Left ventricle myocardium inferior (tissue), 1 donor: Measurements from ENCODE around the gene GAS7. TPM values are rescaled to one million over a fixed set of nuclear protein-coding genes. Genes with fewer than 3 reads are reported as not detected.
A peak's percentile ranks its signal among the peaks of the same experiment; 100 is the strongest.

Experiments used
- DNase-seq: peaks from one replicate; pipeline ENCODE4 v3.0.0-alpha.2; 2020
- H3K27ac ChIP-seq: fragments of 200-600 bp; replicated peaks from 2 replicates; pipeline ENCODE4 v1.8.0; 2021
- H3K27me3 ChIP-seq: fragments of 200-600 bp; 2 replicates; pipeline ENCODE4 v1.8.0; 2021; ENCODE audit warnings: low read depth
- H3K36me3 ChIP-seq: fragments of 200-600 bp; 2 replicates; pipeline ENCODE4 v1.8.0; 2021
- H3K4me1 ChIP-seq: fragments of 200-600 bp; 2 replicates; pipeline ENCODE4 v1.8.0; 2021
- H3K4me3 ChIP-seq: fragments of 200-600 bp; 2 replicates; pipeline ENCODE4 v1.8.0; 2021; ENCODE audit warnings: mild to moderate bottlenecking, moderate library complexity
- H3K9me3 ChIP-seq: fragments of 200-600 bp; replicated peaks from 2 replicates; pipeline ENCODE4 v1.8.0; 2021
- intact Hi-C: fragments of 100-400 bp; cut with micrococcal nuclease; formaldehyde crosslinking; loops from one replicate; pipeline ENCODE4 v1.11.0; 2022
- total RNA-seq: library from RNA; stranded (reverse); fragmentation: NEBNext Ultra II Directional; extraction: Animal tissue kit (Norgen Biotek cat#: 25700); gene quantifications from one replicate; pipeline ENCODE4 v1.2.1, GENCODE V29; 2021
- TF ChIP-seq, protein P1 (sequence below): fragments of 200-600 bp; IDR thresholded peaks from 2 replicates; pipeline ENCODE4 v1.8.0; 2021; ENCODE audit warnings: antibody characterized with exemption, mild to moderate bottlenecking, borderline replicate concordance
- donor health status: DM: no; HTN: yes; CAD: no; lungs with severe emphysema.

GAS7 gene
- total RNA-seq, 1 donor from 2014 or later, result 87.6 TPM

DNA sequence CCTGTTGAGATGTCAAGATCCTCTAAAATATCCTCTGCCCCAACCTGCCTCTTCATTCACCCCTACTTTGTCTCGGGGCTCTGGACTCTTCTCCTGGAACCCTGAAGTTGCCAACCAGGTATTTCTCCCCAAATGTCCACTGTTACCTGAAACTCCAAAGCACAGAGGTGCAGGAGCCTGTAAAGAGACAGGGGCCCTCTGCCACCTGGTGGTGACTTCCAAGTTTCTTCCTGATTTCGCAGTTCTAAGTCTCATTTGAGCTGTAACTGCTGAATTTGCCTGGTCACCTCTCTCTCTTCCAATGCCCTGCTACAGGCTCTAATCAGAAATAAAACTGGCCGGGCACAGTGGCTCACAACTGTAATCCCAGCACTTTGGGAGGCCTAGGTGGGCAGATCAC, 216.2 kb downstream of the GAS7 start:
- no peaks in the 10 kb centered on the region for H3K27me3 ChIP-seq
- peaks cover 15% of the 10 kb centered on the region for H3K36me3 ChIP-seq
- peaks cover 20% of the 10 kb centered on the region for H3K4me1 ChIP-seq
- TF ChIP-seq, protein P1, sequence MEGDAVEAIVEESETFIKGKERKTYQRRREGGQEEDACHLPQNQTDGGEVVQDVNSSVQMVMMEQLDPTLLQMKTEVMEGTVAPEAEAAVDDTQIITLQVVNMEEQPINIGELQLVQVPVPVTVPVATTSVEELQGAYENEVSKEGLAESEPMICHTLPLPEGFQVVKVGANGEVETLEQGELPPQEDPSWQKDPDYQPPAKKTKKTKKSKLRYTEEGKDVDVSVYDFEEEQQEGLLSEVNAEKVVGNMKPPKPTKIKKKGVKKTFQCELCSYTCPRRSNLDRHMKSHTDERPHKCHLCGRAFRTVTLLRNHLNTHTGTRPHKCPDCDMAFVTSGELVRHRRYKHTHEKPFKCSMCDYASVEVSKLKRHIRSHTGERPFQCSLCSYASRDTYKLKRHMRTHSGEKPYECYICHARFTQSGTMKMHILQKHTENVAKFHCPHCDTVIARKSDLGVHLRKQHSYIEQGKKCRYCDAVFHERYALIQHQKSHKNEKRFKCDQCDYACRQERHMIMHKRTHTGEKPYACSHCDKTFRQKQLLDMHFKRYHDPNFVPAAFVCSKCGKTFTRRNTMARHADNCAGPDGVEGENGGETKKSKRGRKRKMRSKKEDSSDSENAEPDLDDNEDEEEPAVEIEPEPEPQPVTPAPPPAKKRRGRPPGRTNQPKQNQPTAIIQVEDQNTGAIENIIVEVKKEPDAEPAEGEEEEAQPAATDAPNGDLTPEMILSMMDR, result peak; percentile 27
- no peaks in the 10 kb centered on the region for H3K9me3 ChIP-seq
- intact Hi-C loops, result no loop called here
- no peak for DNase-seq
- H3K4me3 ChIP-seq, result no peak overlapping the region
- no peak overlapping the region for H3K27ac ChIP-seq

DNA sequence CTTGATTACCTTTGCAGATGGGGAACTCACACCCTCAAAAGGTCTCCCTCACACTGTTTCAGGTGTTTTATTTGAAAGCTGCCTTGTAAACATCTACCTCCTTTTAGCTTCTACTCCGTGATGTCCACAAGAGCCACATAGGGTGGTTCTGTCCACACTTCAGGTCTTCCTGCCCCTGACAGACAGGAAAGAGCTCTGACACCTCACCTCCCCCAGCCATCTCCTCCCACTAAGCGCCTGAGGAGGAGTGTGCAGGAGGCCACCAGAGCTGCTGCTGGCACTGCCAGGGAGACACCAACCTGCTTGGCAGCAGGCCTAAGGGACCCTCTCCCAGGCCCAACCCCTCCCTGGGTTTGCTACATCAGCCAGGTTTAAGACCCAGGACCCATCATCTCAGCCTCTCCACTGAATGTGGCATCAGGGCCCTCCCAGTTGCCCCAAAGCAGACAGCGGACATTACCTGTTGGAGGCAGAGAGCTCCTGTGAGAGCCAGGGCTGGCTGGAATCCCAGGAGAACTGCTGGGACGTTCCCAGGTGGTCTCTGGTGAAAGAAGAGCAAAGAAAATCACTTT, 217.0 kb downstream of the GAS7 start:
- intact Hi-C loops, result no loop called here
- H3K4me3 ChIP-seq, result no peak overlapping the region
- peaks cover 15% of the 10 kb centered on the region for H3K36me3 ChIP-seq
- peaks cover 18% of the 10 kb centered on the region for H3K4me1 ChIP-seq
- H3K9me3 ChIP-seq, result no peaks in the 10 kb centered on the region
- TF ChIP-seq, protein P1, result no peak
- no peak overlapping the region for H3K27ac ChIP-seq
- no peaks in the 10 kb centered on the region for H3K27me3 ChIP-seq
- no peak for DNase-seq

DNA sequence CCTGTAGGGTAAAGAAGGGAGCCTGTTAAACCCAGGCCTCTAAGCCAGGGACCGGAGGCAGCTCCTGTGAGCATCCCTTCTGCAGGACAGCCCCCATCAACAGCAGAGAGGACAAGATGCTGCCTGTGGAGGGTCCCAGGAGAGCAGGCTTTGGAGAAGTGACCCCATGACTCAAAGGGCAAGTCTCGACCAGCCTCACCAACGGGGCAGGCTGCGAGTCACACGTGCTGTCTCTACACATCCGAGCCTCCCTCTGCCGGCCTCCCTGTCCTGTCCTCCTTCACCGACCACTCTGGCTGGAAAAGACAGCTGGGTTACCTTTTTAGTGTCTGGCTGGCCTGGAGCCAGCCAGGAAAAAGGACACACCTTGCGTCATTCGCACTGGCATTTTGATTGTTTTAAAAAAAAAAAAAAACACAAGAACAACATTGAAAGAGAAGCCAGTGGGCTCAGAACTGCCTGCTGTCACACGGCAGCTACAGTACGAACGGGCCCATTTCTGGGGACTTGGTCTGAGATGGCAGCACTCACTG, 218.9 kb downstream of the GAS7 start:
- Histone ChIP-seq H3K4me3 (no peak overlapping the region), H3K36me3 (peaks cover 15% of the 10 kb centered on the region), H3K27me3 (no peaks in the 10 kb centered on the region), H3K4me1 (peaks cover 23% of the 10 kb centered on the region), H3K9me3 (no peaks in the 10 kb centered on the region), H3K27ac (no peak overlapping the region)
- no peak for DNase-seq
- TF ChIP-seq, protein P1, result no peak
- intact Hi-C loops, result no loop called here

DNA sequence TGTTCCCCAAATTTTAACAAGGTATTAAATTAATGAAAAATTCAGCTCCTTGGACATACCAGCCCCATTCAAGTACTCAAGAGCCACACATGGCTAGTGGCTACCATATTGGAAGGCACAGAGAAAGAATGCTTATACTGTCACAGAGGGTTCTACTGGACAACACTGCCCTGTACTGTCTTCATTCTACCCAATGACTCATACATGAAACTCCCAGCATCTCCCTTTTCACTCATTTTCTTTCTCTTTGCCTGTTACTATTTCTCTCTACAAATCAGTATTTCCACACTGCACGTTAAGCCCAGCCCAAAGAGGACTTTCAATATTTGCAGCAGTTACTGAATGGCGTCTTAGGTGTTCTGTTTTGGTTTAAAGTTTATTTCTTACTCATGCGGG, 221.2 kb downstream of the GAS7 start:
- Histone ChIP-seq H3K27ac (no peak overlapping the region), H3K36me3 (peaks cover 15% of the 10 kb centered on the region), H3K27me3 (no peaks in the 10 kb centered on the region), H3K4me3 (no peak overlapping the region), H3K4me1 (peaks cover 45% of the 10 kb centered on the region), H3K9me3 (no peaks in the 10 kb centered on the region)
- no peak for DNase-seq
- TF ChIP-seq, protein P1, result no peak
- intact Hi-C loops, result no loop called here

DNA sequence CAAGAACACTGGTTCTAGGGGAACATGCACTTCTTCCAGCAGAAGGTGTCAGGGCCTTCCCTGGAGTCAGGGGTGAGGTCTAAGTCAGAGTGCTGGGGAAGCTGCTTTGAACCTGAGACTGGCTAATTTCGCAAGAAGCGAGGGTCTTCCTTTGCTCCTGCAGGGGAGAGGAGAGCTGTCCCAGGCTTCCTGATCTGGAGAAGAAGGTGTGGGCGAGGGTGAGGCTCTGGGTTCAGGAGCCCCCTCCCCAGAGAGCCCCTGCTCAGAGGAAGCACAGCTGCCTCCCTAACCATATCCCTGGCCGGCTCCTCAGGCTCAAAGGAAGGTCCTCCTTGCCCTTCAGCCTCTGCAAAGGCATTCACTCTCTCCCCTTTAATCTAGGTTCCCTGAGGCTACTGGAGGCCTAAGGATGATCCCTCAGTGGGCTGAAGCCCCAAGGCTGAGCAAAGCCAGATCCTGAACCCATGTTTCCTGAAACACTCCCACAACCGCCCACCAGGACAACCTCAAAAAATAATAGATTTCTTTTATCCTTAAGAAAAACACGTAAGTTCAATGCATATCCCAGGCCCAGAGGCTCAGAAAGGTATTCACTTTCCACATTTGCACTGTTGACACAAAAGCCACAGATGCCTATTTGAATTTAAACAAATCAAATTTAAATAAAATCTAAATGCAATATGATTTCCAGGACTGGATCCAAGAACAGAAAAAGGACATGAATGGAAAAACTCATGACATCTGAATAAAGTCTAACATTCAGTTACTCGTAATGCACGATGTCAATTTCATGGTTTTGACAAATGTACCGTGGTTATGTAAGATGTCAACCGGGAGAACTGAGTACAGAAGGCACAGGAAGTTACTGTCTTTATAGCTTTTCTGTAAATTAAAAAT, 221.9 kb downstream of the GAS7 start:
- Histone ChIP-seq H3K9me3 (no peaks in the 10 kb centered on the region), H3K4me1 (peaks cover 52% of the 10 kb centered on the region), H3K27me3 (no peaks in the 10 kb centered on the region), H3K27ac (no peak overlapping the region), H3K36me3 (peaks cover 13% of the 10 kb centered on the region), H3K4me3 (no peak overlapping the region)
- no peak for DNase-seq
- intact Hi-C loops, result no loop called here
- TF ChIP-seq, protein P1, result no peak
